ENCODE data around the gene NFIX. TPM values are rescaled to one million over a fixed set of nuclear protein-coding genes. Genes with fewer than 3 reads are reported as not detected.

Gene NFIX
- total RNA-seq, 4 donors from 2014 or later: 56.0 to 154 (median 79.4) TPM

DNA sequence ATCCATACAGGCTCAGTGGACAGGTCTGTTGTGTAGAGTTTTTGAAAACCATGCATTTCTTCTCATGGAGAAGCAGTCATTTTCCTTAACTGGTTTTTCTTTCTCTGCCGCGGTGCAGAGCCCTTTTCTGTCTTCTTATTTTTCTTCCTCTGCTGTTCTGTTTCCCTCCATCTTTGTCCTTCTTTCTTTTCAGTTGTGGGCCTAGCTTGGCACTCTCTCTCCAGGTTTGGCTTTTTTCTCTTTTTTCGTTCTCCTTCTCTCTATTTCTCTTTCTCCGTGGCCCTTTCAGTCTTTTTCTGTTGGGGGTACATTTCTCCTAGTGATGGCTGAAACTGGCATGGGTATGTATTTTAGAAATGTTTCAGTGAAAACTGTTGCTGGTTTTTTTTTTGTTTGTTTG lies 24.1 kb downstream of the NFIX start:
- Histone ChIP-seq H3K4me1 (peaks cover 83 to 100% (median 99%) of the 10 kb centered on the region in 4 donors), H3K36me3 (no peaks in the 10 kb centered on the region), H3K4me3 (peak overlapping the region in 1 of 4 donors; percentile 26), H3K27ac (replicated peaks in 1 of 4) (peak overlapping the region; percentile 88 to 97 (median 94)), H3K27me3 (no peaks in the 10 kb centered on the region), H3K9me3 (no peaks in the 10 kb centered on the region)
- TF ChIP-seq POLR2A (IDR thresholded peaks at IDR 0.05; ENCODE audit: low read depth) (no peak), EP300 (IDR thresholded peaks at IDR 0.05) (no peak), POLR2AphosphoS5 (IDR thresholded peaks at IDR 0.05) (no peak)
- TF ChIP-seq, protein P1, sequence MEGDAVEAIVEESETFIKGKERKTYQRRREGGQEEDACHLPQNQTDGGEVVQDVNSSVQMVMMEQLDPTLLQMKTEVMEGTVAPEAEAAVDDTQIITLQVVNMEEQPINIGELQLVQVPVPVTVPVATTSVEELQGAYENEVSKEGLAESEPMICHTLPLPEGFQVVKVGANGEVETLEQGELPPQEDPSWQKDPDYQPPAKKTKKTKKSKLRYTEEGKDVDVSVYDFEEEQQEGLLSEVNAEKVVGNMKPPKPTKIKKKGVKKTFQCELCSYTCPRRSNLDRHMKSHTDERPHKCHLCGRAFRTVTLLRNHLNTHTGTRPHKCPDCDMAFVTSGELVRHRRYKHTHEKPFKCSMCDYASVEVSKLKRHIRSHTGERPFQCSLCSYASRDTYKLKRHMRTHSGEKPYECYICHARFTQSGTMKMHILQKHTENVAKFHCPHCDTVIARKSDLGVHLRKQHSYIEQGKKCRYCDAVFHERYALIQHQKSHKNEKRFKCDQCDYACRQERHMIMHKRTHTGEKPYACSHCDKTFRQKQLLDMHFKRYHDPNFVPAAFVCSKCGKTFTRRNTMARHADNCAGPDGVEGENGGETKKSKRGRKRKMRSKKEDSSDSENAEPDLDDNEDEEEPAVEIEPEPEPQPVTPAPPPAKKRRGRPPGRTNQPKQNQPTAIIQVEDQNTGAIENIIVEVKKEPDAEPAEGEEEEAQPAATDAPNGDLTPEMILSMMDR (IDR thresholded peaks at IDR 0.05): no peak
- intact Hi-C loops (cut with DNase I): no loop called here
- WGBS: 50% methylated on average over 4 of the region's 4 CpGs
- DNase-seq (ENCODE audit: extremely low spot score): no peak

DNA sequence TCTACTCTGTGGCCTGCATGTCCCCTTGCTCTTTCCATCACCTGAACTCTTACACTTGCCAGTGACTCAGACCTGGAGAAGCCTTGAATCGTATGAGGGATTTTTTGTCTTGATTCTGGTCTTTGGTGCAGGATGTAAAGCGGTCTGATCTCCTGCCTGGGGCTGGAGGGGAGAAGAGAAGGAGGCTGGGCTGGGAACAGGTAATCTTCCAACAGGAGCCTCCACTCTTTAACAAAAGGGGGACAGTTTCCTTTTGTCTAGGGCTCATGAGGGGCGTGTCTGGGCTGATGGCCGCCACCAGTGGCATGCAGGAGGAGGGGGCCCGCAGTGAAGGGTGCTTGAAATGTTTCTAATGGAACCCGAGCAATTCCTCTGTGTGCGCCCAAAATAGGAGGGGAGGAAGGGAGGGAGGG lies 24.7 kb downstream of the NFIX start:
- peaks cover 0 to 2% (median 0%) of the 10 kb centered on the region in 4 donors for H3K36me3 ChIP-seq
- H3K27ac ChIP-seq (replicated peaks in 1 of 4): peak overlapping the region; percentile 88 to 97 (median 94)
- intact Hi-C loops (cut with DNase I): no loop called here
- no peak overlapping the region for H3K4me3 ChIP-seq
- H3K27me3 ChIP-seq: no peaks in the 10 kb centered on the region
- no peaks in the 10 kb centered on the region for H3K9me3 ChIP-seq
- peaks cover 78 to 100% (median 99%) of the 10 kb centered on the region in 4 donors for H3K4me1 ChIP-seq
- WGBS: 51% methylated on average over 7 of the region's 7 CpGs
- peak in 1 of 2 donors; percentile 11 for TF ChIP-seq POLR2AphosphoS5 (IDR thresholded peaks at IDR 0.05)
- no peak for TF ChIP-seq EP300 (IDR thresholded peaks at IDR 0.05)
- no peak for TF ChIP-seq POLR2A (IDR thresholded peaks at IDR 0.05; ENCODE audit: low read depth)
- DNase-seq (ENCODE audit: extremely low spot score): no peak

DNA sequence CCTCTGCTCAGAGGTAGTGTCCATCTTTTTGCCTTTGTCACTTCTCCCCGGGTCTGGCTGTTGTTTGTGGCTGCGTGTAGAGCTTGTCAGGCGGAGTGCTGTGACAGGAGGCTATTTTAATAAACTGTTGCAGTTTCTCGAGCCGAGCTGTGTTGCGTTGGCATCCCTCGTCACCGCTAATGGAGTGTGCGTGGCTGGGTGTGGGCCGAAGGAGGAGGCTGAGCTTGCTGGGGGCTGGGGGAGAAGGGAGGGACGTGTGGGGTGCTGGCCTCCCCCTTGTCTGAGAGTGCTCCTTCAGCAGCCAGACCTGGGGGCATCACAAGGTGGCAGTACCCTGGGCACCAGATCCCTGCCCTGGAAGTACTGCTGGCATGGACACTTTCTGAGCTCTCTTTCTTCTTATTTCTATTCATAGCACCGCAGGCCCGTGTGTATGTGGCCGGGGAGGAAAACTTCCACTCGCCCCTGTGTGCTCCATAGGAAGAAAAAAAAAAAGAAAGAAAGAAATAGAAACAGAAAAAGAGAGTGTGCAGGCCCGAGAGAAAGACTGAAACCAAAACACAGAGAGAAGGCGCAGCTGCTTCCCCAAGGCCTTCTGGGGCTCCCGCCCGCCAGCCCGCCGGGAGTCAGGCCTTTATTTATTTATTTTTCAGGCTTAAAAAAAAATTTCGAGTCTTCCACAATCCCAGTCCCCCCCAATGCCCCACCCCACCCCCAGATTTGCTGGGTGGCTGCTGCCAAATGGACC lies 27.0 kb downstream of the NFIX start:
- H3K4me1 ChIP-seq: peaks cover 77 to 100% (median 99%) of the 10 kb centered on the region in 4 donors
- no peaks in the 10 kb centered on the region for H3K27me3 ChIP-seq
- H3K27ac ChIP-seq (replicated peaks in 1 of 4): peak overlapping the region; percentile 88 to 97 (median 94)
- intact Hi-C loops (cut with DNase I): loop anchor here (2.0 kb wide), 1 partner anchor 25 kb away; no protein-coding TSS in a partner anchor
- peak overlapping the region; percentile 48 to 53 (median 51) for H3K4me3 ChIP-seq
- H3K36me3 ChIP-seq: peaks cover 0 to 7% (median 0%) of the 10 kb centered on the region in 4 donors
- DNase-seq (ENCODE audit: extremely low spot score): no peak
- TF ChIP-seq POLR2AphosphoS5 (IDR thresholded peaks at IDR 0.05): peak; percentile 29 to 45
- TF ChIP-seq EP300 (IDR thresholded peaks at IDR 0.05): no peak
- TF ChIP-seq, protein P1 (IDR thresholded peaks at IDR 0.05): no peak
- TF ChIP-seq POLR2A (IDR thresholded peaks at IDR 0.05; ENCODE audit: low read depth): no peak
- WGBS: 10% methylated on average over 22 of the region's 22 CpGs
- H3K9me3 ChIP-seq: no peaks in the 10 kb centered on the region

DNA sequence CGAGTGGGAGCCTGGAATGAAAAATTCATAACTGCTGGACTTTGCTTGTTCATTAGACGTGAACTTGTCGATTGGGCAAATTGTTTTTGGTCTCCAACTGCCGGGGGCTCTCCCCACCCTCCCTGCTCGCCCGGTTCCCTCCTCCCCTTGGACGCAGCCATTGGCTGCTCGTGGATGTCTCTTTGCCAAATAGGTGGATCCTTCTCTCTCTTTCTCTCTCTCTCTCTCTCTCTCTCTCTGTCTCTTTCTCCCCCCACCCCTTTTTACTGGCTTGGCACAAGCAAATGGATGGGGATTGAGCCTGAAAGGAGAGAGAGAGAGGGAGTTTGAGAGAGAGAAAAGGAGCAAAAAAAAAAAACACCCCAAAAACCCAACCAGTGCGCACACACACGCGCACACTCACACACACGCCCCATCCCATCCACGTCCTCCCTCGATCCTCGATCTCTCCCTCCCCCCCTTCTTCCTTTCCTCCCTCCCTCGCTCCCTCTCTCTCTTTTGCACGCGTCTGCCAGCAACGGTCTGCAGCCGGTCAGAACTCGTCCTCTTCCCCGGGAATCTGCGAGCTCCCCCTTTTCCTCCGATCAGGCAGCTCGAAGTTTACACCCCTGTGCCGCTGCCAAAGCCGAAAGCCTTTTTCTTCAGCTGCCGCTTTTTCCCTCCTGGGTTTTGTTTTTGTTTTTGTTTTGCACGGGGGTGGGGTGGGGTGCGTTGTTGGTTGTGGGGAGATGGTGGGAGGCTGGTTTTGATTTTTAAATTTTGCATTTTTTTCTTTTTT lies 27.8 kb downstream of the NFIX start:
- TF ChIP-seq EP300 (IDR thresholded peaks at IDR 0.05): no peak
- TF ChIP-seq, protein P1 (IDR thresholded peaks at IDR 0.05): peak in 1 of 3 experiments; percentile 9
- TF ChIP-seq POLR2AphosphoS5 (IDR thresholded peaks at IDR 0.05): peak; percentile 38 to 75
- intact Hi-C loops (cut with DNase I): loop anchor here (2.0 kb wide), 1 partner anchor 26 kb away; no protein-coding TSS in a partner anchor
- DNase-seq (ENCODE audit: extremely low spot score): peak; percentile 95
- under 1% methylated on average over 30 of the region's 30 CpGs for WGBS
- Histone ChIP-seq H3K27ac (replicated peaks in 1 of 4) (peak overlapping the region; percentile 88 to 97 (median 94)), H3K36me3 (peaks cover 0 to 7% (median 0%) of the 10 kb centered on the region in 4 donors), H3K27me3 (no peaks in the 10 kb centered on the region), H3K4me1 (peaks cover 78 to 100% (median 99%) of the 10 kb centered on the region in 4 donors), H3K4me3 (peak overlapping the region; percentile 48 to 53 (median 51)), H3K9me3 (no peaks in the 10 kb centered on the region)
